HG03135 (cell line): ENCODE results near the gene SLC2A3.
"Not testable (repeated sequence)": the region's sequence is repeated elsewhere in the genome, so short reads cannot be mapped to it uniquely, and the experiment has no call there.

Experiments
- ATAC-seq: cut with Tn5 transposase; IDR thresholded peaks from one replicate; pipeline ENCODE4 v1.9.1; 2021; ENCODE audit warnings: mild to moderate bottlenecking, moderate library complexity; ENCODE audit not compliant: unreplicated experiment

The SLC2A3 gene

DNA sequence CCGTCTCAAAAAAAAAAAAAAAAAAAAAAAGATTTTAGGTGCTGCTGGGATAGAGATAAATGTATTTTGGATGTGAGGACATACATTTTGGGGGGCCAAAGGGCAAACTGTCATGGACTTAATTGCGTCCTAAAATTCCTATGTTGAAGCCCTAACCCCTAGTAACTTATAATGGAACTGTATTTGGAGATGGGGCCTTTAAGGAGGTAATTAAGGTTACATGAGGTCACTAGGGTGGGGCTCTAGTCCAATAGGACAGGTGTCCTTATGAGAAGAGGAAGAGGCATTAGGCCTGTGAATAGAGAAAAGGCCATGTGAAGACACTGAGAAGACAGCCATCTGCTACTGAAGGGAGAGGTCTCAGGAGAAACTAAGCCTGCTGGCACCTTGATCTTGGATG is 17.9 kb upstream of the SLC2A3 start:
- ATAC-seq = not testable (repeated sequence)

GRCh38 chr12:7951671-7952070 is 15.7 kb upstream of the SLC2A3 start:
- ATAC-seq = no peak

GRCh38 chr12:7950230-7950943 is 14.4 kb upstream of the SLC2A3 start:
- not testable (repeated sequence) for ATAC-seq

DNA sequence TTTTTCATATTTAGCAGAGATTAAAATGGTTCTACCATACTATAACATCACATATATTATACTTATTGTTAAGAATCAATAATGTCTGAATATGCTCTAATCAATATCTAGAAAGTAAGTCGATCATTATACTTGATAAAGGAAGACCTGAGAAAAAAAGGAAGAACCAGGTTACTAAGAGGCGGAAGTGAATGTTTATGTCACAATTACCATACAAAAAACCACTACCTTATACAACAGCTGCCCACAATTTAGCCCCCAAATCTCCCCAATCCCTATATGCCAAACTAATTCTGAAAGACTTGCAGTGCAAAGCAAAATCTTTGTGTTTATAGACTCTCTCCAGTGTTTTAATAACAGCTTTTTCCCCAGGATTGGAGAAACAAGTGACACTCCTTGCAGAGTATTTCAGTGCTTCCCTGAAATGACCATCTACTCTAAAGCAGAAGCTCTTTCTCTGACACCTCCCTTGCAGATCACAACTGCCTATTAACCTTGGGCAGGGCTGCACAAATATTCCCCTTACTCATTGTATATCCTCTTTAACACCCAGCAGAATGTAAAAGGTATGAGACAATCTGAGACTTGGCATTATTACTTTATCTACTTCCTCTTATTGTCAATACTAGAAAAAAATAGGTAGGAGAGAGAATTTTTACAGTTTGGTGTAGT is 12.7 kb upstream of the SLC2A3 start:
- no peak for ATAC-seq

- no peak for ATAC-seq
Measured at GRCh38 chr12:7947011-7947410, 11.0 kb upstream of the SLC2A3 start.

DNA sequence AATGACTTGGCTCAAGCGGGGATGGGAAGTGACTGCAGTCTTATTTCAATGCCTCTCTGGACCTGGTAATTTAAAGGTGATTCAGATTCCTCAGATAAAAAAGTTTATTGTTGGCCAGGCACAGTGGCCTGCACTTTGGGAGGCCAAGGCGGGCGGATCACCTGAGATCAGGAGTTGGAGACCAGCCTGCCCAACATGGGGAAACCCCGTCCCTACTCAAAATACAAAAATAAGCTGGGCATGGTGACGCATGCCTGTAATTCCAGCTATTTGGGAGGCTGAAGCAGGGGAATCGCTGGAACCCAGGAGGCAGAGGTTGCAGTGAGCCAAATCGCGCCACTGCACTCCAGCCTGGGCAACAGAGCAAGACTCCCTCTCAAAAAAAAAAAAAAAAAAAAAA is 8.8 kb upstream of the SLC2A3 start:
- ATAC-seq = not testable (repeated sequence)

GRCh38 chr12:7940906-7941305 is 4.9 kb upstream of the SLC2A3 start:
- no peak for ATAC-seq

DNA sequence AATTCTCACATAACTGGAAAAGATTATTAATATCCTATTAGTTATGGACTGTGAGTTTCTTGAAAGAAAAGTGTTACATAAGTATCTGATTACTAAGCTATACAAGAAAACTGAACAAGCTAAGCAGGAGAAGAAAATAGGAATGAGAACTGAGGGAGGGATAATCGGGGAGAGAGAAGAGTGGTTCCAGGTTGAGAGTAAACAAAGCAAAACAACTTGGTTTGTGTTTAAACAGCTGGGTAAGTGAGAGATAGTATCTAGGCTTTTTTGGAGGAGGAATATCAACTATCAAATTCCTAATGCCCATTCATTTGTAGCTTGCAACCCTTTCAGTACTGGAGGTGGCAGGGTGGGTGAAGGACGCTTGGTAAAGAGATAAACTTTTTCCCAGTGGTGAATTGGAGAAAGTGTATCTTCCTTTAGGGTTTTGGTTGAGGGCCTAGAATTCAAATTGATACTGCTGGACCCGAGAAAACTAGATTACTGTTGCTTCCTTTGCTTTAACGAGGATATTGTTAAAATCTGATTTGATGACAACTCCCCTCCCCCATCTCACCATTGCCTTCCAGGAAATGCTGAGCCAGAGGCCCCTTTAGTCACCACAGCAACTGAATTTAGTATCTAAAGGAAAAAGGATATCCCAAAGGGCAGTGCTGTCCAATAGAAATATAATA is 2.0 kb upstream of the SLC2A3 start:
- no peak for ATAC-seq

GRCh38 chr12:7934889-7935492 is 996 bp downstream of the SLC2A3 start:
- no peak for ATAC-seq

DNA sequence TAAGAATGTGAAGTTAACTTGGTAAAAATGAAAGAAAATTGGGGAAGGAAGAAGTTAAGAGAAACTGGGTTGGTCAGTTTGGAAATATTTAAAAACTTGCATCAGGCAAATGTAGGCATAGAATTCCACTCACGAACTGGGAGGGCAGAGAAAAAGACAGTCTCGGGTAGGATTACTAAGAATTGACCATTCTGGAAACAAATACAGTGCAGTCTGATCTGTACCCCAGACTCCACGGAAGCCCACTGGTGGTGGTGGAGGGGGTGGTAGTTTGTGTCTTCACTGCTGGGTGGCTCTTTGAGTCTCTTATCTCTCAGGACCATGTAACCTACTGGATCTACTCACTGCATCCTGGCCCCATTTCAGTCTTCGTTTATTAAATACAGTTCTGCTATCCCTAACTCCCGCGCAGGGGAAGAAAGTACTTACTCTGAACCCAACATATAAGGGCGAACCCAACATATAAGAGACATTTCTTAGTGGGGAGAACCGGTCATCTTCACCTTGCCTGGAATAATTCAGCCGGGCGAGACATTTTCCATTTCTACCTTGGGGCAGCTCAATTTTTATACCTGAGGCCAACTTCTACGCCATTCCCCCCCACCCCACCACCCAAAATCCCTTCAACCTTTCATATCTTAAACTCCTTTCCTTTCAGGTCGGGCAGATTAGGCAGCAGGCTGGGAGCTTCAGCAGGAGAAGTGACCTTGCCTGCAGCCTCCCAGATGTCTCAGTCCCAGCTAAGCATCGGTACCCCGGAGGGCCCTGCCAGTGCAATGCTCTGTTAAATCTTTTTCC is 1.7 kb downstream of the SLC2A3 start:
- no peak for ATAC-seq

GRCh38 chr12:7933255-7933726 is 2.7 kb downstream of the SLC2A3 start:
- ATAC-seq = peak; percentile 77

GRCh38 chr12:7932599-7933240 is 3.3 kb downstream of the SLC2A3 start:
- ATAC-seq = peak; percentile 2

DNA sequence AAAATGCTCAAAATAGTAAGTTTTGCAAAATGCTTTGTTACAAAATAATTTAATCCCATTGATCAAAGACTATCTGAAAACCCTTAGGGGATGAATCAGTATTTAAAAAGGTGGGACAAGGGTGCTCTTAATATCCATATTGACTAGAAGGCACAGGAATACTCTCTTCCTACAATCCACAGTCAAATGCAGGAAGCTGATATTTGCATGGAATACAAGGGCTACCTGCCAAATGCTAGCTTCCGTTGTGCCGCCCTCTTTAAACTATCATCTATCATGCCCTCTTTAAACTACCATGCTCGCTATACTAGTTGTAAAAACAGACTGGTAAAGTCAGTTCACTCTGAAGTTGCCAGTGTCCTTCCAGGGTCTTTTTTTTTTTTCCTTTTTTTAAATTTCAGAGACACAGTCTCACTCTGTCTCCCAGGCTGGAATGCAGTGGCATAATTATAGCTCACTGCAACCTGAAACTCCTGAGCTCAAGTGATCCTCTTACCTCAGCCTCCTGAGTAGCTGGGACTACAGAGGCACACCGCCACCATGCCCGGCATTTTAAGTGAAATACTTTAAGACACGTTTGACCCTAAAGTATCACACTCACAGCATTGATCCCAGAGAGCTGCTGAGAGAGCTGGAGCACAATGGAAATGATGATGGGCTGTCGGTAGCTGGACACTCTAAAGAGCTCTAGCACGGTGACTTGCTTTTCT is 6.7 kb downstream of the SLC2A3 start:
- no peak for ATAC-seq

DNA sequence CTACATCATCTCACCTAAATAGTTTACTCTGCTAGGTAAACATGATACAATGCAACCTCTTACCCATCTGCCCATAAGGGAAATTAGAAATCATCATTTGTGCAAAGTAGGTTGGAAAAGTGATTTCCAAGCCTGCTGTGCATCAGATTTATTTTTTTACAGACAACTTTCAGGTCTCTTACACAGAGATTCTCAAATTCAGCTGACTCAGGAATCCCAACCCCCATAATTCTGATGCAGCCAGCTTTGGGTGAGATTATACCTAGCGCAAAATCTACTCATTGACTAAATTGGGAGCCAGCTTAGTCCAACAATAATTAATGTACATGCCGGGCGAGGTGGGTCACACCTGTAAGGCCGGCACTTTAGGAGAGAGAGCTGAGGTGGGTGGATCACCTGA is 8.5 kb downstream of the SLC2A3 start:
- no peak for ATAC-seq

DNA sequence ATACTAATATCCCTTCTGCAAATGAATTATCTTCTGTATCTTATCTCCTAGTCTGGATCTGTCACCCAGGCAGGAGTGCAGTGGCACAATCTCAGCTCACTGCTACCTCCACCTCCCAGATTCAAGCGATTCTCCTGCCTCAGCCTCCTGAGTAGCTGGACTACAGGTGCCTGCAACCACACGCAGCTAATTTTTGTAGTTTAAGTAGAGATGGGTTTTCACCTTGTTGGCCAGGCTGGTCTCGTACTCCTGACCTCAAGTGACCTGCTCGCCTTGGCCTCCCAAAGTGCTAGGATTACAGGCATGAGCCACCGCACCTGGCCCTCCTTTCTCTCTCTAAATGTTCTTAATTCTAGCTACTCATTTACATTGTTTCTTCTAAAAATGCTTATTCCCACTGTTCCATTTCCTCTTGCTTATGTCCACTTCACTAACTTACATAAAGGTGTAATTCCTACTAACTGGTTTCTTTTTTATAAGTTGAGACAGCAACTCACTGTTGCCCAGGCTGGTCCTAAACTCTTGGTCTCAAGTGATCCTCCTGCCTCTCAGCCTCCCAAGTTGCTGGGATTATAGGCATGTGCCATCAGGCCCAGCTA is 9.8 kb downstream of the SLC2A3 start:
- ATAC-seq = not testable (repeated sequence)

DNA sequence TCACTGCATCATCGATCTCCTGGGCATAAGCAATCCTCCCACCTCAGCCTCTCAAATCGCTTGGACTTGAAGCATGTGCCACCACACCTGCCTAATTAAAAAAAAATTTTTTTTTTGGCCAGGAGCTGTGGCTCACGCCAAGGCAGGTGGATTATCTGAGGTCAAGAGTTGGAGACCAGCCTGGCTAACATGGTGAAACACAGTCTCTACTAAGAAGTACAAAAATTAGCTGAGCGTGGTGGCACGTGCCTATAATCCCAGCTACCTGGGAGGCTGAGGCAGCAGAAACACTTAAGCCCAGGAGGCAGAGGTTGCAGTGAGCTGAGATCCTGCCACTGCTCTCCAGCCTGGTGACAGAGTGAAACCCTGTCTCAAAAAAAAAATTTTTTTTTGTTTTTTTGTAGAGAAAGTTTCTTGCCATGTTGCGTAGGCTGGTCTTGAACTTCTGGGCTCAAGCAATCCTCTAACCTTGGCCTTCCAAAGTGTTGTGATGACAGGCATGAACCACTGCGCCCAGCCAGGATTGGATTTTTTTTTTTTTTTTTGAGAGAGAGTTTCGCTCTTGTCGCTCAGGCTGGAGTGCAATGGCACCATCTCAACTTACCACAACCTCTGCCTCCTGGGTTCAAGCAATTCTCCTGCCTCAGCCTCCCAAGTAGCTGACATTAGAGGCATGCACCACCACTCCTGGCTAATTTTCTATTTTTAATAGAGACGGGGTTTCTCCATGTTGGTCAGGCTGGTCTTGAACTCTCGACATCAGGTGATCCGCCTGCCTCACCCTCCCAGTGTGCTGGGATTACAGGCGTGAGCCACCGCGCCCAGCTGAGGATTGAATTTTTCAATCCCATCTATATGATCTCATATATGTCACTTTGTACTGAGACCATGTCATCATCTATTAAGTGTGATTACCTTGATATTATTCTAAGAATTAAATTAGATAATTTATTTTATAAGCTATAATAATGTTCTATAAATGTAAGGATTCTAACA is 12.4 kb downstream of the SLC2A3 start:
- ATAC-seq = no peak

GRCh38 chr12:7921181-7921580 is 14.8 kb downstream of the SLC2A3 start:
- not testable (repeated sequence) for ATAC-seq

DNA sequence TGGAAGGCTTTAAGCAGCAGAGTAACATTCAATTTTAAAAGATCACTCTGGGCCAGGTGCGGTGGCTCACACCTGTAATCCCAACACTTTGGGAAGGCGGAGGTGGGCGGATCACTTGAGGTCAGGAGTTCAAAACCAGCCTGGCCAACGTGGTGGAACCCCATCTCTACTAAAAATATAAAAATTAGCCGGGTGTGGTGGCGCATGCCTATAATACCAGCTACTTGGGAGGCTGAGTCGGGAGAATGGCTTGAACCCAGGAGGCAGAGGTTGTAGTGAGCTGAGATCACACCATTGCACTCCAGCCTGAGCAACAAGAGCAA is 17.8 kb downstream of the SLC2A3 start:
- ATAC-seq = not testable (repeated sequence)
